ENCODE measurements around the gene FLOT2. TPM values are rescaled to one million over a fixed set of nuclear protein-coding genes. Genes with fewer than 3 reads are reported as not detected.
A peak's percentile ranks its signal among the peaks of the same experiment; 100 is the strongest.

Gene FLOT2
- total and polyA plus RNA-seq, 8 donors: 66.3 to 171 (median 77.7) TPM

- no peak overlapping the region for H3K4me3 ChIP-seq
- peaks cover 0 to 45% of the 10 kb centered on the region in 2 donors for H3K4me1 ChIP-seq
- DNase-seq (no peak), ATAC-seq (no peak)
- H3K27me3 ChIP-seq: no peaks in the 10 kb centered on the region
- H3K9me3 ChIP-seq: no peaks in the 10 kb centered on the region
- no peak for TF ChIP-seq CTCF (IDR thresholded peaks at IDR 0.05)
- intact Hi-C loops (cut with DNase I): no loop called here
- peaks cover 0 to 18% of the 10 kb centered on the region in 2 donors for H3K36me3 ChIP-seq
- H3K27ac ChIP-seq: peak overlapping the region in 1 of 2 donors; percentile 91
Observed at GRCh38 chr17:28928061-28928460, 30.5 kb upstream of the FLOT2 start.

- DNase-seq: no peak
- H3K27me3 ChIP-seq: no peaks in the 10 kb centered on the region
- no peak overlapping the region for H3K4me3 ChIP-seq
- H3K27ac ChIP-seq: peak overlapping the region; percentile 61 to 91
- peaks cover 0 to 31% of the 10 kb centered on the region in 2 donors for H3K36me3 ChIP-seq
- H3K9me3 ChIP-seq: no peaks in the 10 kb centered on the region
- TF ChIP-seq CTCF (IDR thresholded peaks at IDR 0.05): no peak
- peaks cover 0 to 45% of the 10 kb centered on the region in 2 donors for H3K4me1 ChIP-seq
- ATAC-seq: no peak
- intact Hi-C loops (cut with DNase I): no loop called here
Observed at GRCh38 chr17:28926786-28927185, 29.3 kb upstream of the FLOT2 start.

GRCh38 chr17:28926366-28926765 lies 28.8 kb upstream of the FLOT2 start:
- H3K27me3 ChIP-seq: no peaks in the 10 kb centered on the region
- H3K4me3 ChIP-seq: no peak overlapping the region
- peaks cover 0 to 45% of the 10 kb centered on the region in 2 donors for H3K4me1 ChIP-seq
- peaks cover 0 to 35% of the 10 kb centered on the region in 2 donors for H3K36me3 ChIP-seq
- peak overlapping the region; percentile 61 to 91 for H3K27ac ChIP-seq
- no peak for TF ChIP-seq CTCF (IDR thresholded peaks at IDR 0.05)
- DNase-seq (no peak), ATAC-seq (no peak)
- no peaks in the 10 kb centered on the region for H3K9me3 ChIP-seq
- intact Hi-C loops (cut with DNase I): no loop called here

- H3K36me3 ChIP-seq: peaks cover 0 to 40% of the 10 kb centered on the region in 2 donors
- peak; percentile 75 for ATAC-seq
- intact Hi-C loops (cut with DNase I): no loop called here
Observed at GRCh38 chr17:28925912-28926365, 28.4 kb upstream of the FLOT2 start.

GRCh38 chr17:28920201-28920600 lies 22.7 kb upstream of the FLOT2 start:
- no peaks in the 10 kb centered on the region for H3K27me3 ChIP-seq
- intact Hi-C loops (cut with DNase I): no loop called here
- H3K27ac ChIP-seq: peak overlapping the region in 1 of 2 donors; percentile 13
- no peak for TF ChIP-seq CTCF (IDR thresholded peaks at IDR 0.05)
- H3K36me3 ChIP-seq: peaks cover 0 to 91% of the 10 kb centered on the region in 2 donors
- DNase-seq: peak in 1 of 4 donors; percentile 68
- ATAC-seq: no peak
- peaks cover 0 to 13% of the 10 kb centered on the region in 2 donors for H3K4me1 ChIP-seq
- H3K4me3 ChIP-seq: no peak overlapping the region
- no peaks in the 10 kb centered on the region for H3K9me3 ChIP-seq

More at GRCh38 chr17:28925912-28926365, 28.4 kb upstream of the FLOT2 start:
- Histone ChIP-seq H3K27ac (peak overlapping the region; percentile 62 to 91), H3K4me3 (no peak overlapping the region), H3K27me3 (no peaks in the 10 kb centered on the region), H3K4me1 (peaks cover 0 to 45% of the 10 kb centered on the region in 2 donors), H3K9me3 (no peaks in the 10 kb centered on the region)
- no peak for TF ChIP-seq CTCF (IDR thresholded peaks at IDR 0.05)
- DNase-seq: no peak

All from left lung (tissue), 10 donors.